ENCODE data around the gene ZNF219. TPM values are rescaled to one million over a fixed set of nuclear protein-coding genes. Genes with fewer than 3 reads are reported as not detected.

The ZNF219 gene
- total RNA-seq, 2 donors from 2014 or later: 43.4 to 59.6 TPM

DNA sequence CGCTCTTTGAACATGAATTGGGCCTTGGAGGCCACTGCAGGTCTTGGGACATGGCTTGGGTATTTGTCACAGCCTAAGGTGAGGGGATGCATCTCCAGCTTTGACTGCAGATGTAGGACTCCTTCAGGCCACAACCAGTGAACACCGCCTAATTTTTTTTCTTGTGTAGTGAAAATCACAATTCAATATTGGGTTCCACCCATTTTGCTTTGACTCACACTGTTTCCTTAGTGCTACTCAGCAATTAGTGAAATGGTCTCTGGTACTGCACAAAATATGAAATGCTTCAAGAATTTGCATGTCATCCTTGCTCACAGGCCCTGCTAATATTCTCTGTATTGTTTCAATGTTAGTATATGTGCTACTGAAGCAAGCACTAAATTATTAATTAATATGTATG is 14.9 kb upstream of the ZNF219 start:
- Mint-ChIP-seq H3K27me3 (ENCODE audit: insufficient read depth) (no peaks in the 10 kb centered on the region), H3K4me3 (no peak overlapping the region), H3K9me3 (no peaks in the 10 kb centered on the region), H3K4me1 (peaks cover 1% of the 10 kb centered on the region), H3K36me3 (ENCODE audit: low read depth) (no peaks in the 10 kb centered on the region), H3K27ac (no peak overlapping the region)
- H3K4me3 ChIP-seq (ENCODE audit: low read length): no peak overlapping the region
- no peaks in the 10 kb centered on the region for H3K36me3 ChIP-seq (ENCODE audit: control insufficient read depth, insufficient read depth, low read length)
- no peak overlapping the region for H3K27ac ChIP-seq (ENCODE audit: low read depth, low read length)
- TF ChIP-seq, protein P1, sequence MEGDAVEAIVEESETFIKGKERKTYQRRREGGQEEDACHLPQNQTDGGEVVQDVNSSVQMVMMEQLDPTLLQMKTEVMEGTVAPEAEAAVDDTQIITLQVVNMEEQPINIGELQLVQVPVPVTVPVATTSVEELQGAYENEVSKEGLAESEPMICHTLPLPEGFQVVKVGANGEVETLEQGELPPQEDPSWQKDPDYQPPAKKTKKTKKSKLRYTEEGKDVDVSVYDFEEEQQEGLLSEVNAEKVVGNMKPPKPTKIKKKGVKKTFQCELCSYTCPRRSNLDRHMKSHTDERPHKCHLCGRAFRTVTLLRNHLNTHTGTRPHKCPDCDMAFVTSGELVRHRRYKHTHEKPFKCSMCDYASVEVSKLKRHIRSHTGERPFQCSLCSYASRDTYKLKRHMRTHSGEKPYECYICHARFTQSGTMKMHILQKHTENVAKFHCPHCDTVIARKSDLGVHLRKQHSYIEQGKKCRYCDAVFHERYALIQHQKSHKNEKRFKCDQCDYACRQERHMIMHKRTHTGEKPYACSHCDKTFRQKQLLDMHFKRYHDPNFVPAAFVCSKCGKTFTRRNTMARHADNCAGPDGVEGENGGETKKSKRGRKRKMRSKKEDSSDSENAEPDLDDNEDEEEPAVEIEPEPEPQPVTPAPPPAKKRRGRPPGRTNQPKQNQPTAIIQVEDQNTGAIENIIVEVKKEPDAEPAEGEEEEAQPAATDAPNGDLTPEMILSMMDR (conservative IDR thresholded peaks at IDR 0.05): no peak
- no peak overlapping the region for H3K9ac ChIP-seq (ENCODE audit: extremely low read depth, low read length, poor library complexity, severe bottlenecking)
- no peaks in the 10 kb centered on the region for H3K9me3 ChIP-seq (ENCODE audit: control insufficient read depth, low read length)
- no peaks in the 10 kb centered on the region for H3K27me3 ChIP-seq (ENCODE audit: control insufficient read depth, insufficient read depth, low read length, poor library complexity, severe bottlenecking)
- WGBS, 2 experiments (ENCODE audit: insufficient coverage in 1 of 2, insufficient read length in 1 of 2): 88 to 98% methylated on average over 2 of the region's 2 CpGs
- no peak for DNase-seq
- H3K4me1 ChIP-seq (ENCODE audit: control insufficient read depth, insufficient read depth, low read length): no peaks in the 10 kb centered on the region

DNA sequence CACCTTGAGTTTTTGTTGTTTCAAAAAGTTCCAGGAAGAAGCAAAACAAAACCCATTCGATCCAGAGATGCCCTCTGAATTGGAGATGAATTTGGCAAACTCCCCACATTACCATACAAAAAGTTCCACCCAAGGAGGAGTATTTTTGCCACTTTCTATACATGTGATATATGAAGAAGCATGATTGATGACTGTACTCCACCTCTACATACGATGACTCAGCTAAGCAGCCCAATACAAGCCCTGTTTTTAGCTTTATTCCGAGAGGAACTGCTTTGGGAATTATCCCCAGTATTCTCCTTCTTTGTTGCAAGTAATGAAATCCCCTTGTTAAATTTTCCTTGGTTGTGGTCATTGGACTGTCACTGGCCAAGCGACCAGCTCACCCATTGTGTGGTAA is 13.8 kb upstream of the ZNF219 start:
- no peaks in the 10 kb centered on the region for H3K27me3 ChIP-seq (ENCODE audit: control insufficient read depth, insufficient read depth, low read length, poor library complexity, severe bottlenecking)
- H3K9me3 ChIP-seq (ENCODE audit: control insufficient read depth, low read length): no peaks in the 10 kb centered on the region
- Mint-ChIP-seq H3K4me3 (no peak overlapping the region), H3K36me3 (ENCODE audit: low read depth) (no peaks in the 10 kb centered on the region), H3K4me1 (peaks cover 1% of the 10 kb centered on the region), H3K27me3 (ENCODE audit: insufficient read depth) (no peaks in the 10 kb centered on the region), H3K9me3 (no peaks in the 10 kb centered on the region), H3K27ac (no peak overlapping the region)
- 92 to 94% methylated on average over 2 to 4 of the region's 4 CpGs for WGBS, 2 experiments (ENCODE audit: insufficient coverage in 1 of 2, insufficient read length in 1 of 2)
- no peak for DNase-seq
- H3K27ac ChIP-seq (ENCODE audit: low read depth, low read length): no peak overlapping the region
- H3K4me1 ChIP-seq (ENCODE audit: control insufficient read depth, insufficient read depth, low read length): no peaks in the 10 kb centered on the region
- H3K4me3 ChIP-seq (ENCODE audit: low read length): no peak overlapping the region
- H3K9ac ChIP-seq (ENCODE audit: extremely low read depth, low read length, poor library complexity, severe bottlenecking): no peak overlapping the region
- no peaks in the 10 kb centered on the region for H3K36me3 ChIP-seq (ENCODE audit: control insufficient read depth, insufficient read depth, low read length)
- TF ChIP-seq, protein P1 (conservative IDR thresholded peaks at IDR 0.05): no peak

DNA sequence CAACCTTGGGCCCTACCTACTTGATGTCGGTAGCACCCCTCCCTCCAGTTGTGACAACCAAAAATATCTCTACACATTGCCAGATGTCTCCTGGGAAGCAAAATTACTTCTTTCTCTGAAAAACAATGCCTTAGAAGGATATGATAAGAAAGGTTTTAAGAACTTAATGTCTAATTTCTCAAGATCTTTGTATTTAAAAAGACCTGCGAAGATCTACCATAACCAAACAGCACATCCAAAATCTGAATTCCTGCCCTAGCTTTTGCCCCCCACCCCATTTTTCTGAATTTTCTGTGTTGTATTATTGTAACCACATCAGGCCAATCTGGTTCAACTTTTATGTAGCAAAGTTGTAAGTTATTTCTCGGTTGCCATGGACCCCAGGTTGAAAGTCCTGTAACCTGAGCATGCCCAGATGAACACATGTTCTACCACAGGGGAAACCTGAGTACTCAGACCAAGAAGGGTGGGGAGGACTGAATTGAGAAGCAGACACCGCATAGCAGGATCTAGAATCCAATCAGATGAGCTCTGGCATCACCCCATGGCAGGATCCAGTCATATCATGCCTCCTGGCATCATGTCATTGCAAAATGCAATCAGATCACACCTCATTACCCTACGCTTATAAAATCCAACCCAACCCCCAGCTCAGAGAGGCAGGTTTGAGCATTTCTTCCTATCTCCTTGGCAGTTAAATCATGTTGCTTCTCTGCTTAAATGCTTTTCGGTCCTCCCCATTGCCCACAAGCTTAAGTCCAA is 11.1 kb upstream of the ZNF219 start:
- H3K27me3 Mint-ChIP-seq (ENCODE audit: insufficient read depth): no peaks in the 10 kb centered on the region
- no peak for DNase-seq

More for the DNA sequence above, 11.1 kb upstream of the ZNF219 start:
- Mint-ChIP-seq H3K4me1 (peaks cover 12% of the 10 kb centered on the region), H3K36me3 (ENCODE audit: low read depth) (no peaks in the 10 kb centered on the region), H3K9me3 (no peaks in the 10 kb centered on the region), H3K4me3 (no peak overlapping the region), H3K27ac (no peak overlapping the region)
- no peak overlapping the region for H3K27ac ChIP-seq (ENCODE audit: low read depth, low read length)
- no peaks in the 10 kb centered on the region for H3K27me3 ChIP-seq (ENCODE audit: control insufficient read depth, insufficient read depth, low read length, poor library complexity, severe bottlenecking)
- H3K36me3 ChIP-seq (ENCODE audit: control insufficient read depth, insufficient read depth, low read length): no peaks in the 10 kb centered on the region
- TF ChIP-seq, protein P1 (conservative IDR thresholded peaks at IDR 0.05): no peak
- WGBS, 2 experiments (ENCODE audit: insufficient coverage in 1 of 2, insufficient read length in 1 of 2): 94% methylated on average over 4 to 6 of the region's 6 CpGs
- no peaks in the 10 kb centered on the region for H3K9me3 ChIP-seq (ENCODE audit: control insufficient read depth, low read length)
- H3K9ac ChIP-seq (ENCODE audit: extremely low read depth, low read length, poor library complexity, severe bottlenecking): no peak overlapping the region
- peaks cover 4% of the 10 kb centered on the region for H3K4me1 ChIP-seq (ENCODE audit: control insufficient read depth, insufficient read depth, low read length)
- no peak overlapping the region for H3K4me3 ChIP-seq (ENCODE audit: low read length)

Measured in endodermal cell (in vitro differentiated cells).